ENCODE results near the gene PACSIN3.

GRCh38 chr11:47161890-47162289, 24.3 kb downstream of the PACSIN3 start:
- TF ChIP-seq POLR2AphosphoS5 (IDR thresholded peaks at IDR 0.05), result no peak
- no peak for TF ChIP-seq TAF1 (IDR thresholded peaks at IDR 0.05; ENCODE audit: low read depth)
- no peak for TF ChIP-seq RAD21 (conservative IDR thresholded peaks at IDR 0.05)
- TF ChIP-seq, protein P1, sequence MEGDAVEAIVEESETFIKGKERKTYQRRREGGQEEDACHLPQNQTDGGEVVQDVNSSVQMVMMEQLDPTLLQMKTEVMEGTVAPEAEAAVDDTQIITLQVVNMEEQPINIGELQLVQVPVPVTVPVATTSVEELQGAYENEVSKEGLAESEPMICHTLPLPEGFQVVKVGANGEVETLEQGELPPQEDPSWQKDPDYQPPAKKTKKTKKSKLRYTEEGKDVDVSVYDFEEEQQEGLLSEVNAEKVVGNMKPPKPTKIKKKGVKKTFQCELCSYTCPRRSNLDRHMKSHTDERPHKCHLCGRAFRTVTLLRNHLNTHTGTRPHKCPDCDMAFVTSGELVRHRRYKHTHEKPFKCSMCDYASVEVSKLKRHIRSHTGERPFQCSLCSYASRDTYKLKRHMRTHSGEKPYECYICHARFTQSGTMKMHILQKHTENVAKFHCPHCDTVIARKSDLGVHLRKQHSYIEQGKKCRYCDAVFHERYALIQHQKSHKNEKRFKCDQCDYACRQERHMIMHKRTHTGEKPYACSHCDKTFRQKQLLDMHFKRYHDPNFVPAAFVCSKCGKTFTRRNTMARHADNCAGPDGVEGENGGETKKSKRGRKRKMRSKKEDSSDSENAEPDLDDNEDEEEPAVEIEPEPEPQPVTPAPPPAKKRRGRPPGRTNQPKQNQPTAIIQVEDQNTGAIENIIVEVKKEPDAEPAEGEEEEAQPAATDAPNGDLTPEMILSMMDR (IDR thresholded peaks at IDR 0.05; ENCODE audit: poor library complexity, severe bottlenecking), result peak; percentile 1
- no peak for TF ChIP-seq MXI1 (conservative IDR thresholded peaks at IDR 0.05; ENCODE audit: poor library complexity, severe bottlenecking)
- no peak for TF ChIP-seq SMC3 (conservative IDR thresholded peaks at IDR 0.05; ENCODE audit: poor library complexity)
- no peak for TF ChIP-seq EZH2 (IDR thresholded peaks at IDR 0.05; ENCODE audit: borderline replicate concordance, insufficient read depth, low read length, poor library complexity, severe bottlenecking)
- no peak for TF ChIP-seq EP300 (conservative IDR thresholded peaks at IDR 0.05; ENCODE audit: poor library complexity, severe bottlenecking)
